OCI-LY7 (cell line): ENCODE measurements around the gene AGAP3.

Experiments used
- CTCF ChIP-seq: fragments of 200-600 bp; sonication (generic); conservative IDR thresholded peaks from 2 replicates; pipeline ENCODE4 v1.5.1; 2014; ENCODE audit warnings: mild to moderate bottlenecking, antibody characterized with exemption, low read length, moderate library complexity, mixed read lengths
- EZH2phosphoT487 ChIP-seq: fragments of 200-600 bp; sonication (generic); IDR thresholded peaks from 2 replicates; pipeline ENCODE4 v1.6.1; 2018; ENCODE audit warnings: low read depth, borderline replicate concordance, mild to moderate bottlenecking, mixed run types, antibody characterized with exemption, low read length, moderate library complexity, mixed read lengths

DNA sequence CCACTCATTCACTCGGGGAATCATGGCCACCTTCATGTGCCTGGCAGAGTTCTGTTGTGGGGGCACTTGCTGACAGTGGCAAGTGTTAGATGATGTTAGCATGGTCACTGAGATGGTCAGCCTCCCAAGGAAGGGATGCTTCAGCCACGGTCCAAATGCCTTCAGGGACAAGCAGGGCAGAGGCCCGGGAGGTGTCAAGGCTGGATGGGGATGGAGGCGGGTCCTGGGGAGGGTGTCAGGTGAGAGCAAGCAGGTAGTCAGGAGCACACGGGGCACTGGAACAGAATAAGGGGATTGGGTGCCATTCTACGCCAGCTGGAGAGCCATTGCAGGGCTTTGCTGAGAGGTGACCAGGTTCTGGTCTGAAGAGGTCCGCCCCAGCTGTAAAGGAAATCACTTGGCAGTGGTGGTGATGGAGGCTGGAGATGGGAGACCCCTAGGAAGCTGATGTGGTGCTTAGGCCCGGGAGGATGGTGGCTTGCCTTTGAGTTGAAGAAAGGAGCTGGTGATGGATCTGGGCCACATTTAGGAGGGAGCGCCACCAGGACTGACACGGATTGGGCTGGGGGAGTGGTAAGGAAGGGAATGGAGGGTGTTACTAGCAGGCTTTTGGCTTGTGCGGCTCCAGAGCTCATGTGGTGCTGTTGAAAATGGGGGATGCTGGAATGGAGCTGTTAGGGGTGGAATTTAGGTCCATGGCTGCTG is 24.1 kb downstream of the AGAP3 start:
- TF ChIP-seq CTCF (no peak), EZH2phosphoT487 (no peak)
